ENCODE results near the gene LIPI. TPM values are rescaled to one million over a fixed set of nuclear protein-coding genes. Genes with fewer than 3 reads are reported as not detected.
"Not testable (repeated sequence)": the region's sequence is repeated elsewhere in the genome, so short reads cannot be mapped to it uniquely, and the experiment has no call there.

Gene LIPI
- total and polyA plus RNA-seq, 4 experiments from 2014 or later = not detected

GRCh38 chr21:14215971-14216641 lies 5.4 kb upstream of the LIPI start, which contains the start of gene RBM11:
Gene RBM11 (plus strand): TSS chr21:14216157. CDS start chr21:14216187, 30 bp downstream.
- Mint-ChIP-seq H3K27ac (peak within 1 kb of the TSS in 5 of 7 donors; percentile 53 to 86 (median 78)), H3K4me1 (peaks cover 2 to 10% (median 7%) of the 10 kb centered on the region in 4 donors), H3K36me3 (no peaks in the 10 kb centered on the region), H3K4me3 (peak within 1 kb of the TSS; percentile 86 to 91 (median 88)), H3K27me3 (peaks cover 2 to 15% of the 10 kb centered on the region in 2 donors), H3K9me3 (no peaks in the 10 kb centered on the region)
- peak within 1 kb of the TSS; percentile 25 to 43 for H3K4me3 ChIP-seq (ENCODE audit: low read length in 2 of 2)
- peaks cover 7% of the 10 kb centered on the region for H3K4me1 ChIP-seq (ENCODE audit: insufficient read depth, low read length)
- no peaks in the 10 kb centered on the region for H3K36me3 ChIP-seq (ENCODE audit: insufficient read depth, low read length)
- POLR2A ChIA-PET (ENCODE audit: partially characterized antibody) = interaction anchor here (1.1 kb wide), 1 partner anchor 25 kb away, joined by 4 read pairs; no protein-coding TSS in a partner anchor
- H3K27me3 ChIP-seq (ENCODE audit: insufficient read depth, low read length) = no peaks in the 10 kb centered on the region
- H3K9me3 ChIP-seq (ENCODE audit: control insufficient read depth in 1 of 2, low read length in 2 of 2) = no peaks in the 10 kb centered on the region
- CTCF ChIA-PET (ENCODE audit: partially characterized antibody) = interaction anchor here (2.1 kb wide), 1 partner anchor 37 kb away, joined by 6 read pairs; no protein-coding TSS in a partner anchor
- peak within 1 kb of the TSS; percentile 35 for H3K27ac ChIP-seq (ENCODE audit: low read depth, low read length)
- intact Hi-C loops (cut with micrococcal nuclease) = no loop called here
- peak; percentile 56 to 74 (median 72) for DNase-seq

GRCh38 chr21:14213164-14213563 lies 2.4 kb upstream of the LIPI start:
- Mint-ChIP-seq H3K4me3 (no peak overlapping the region), H3K4me1 (peaks cover 2 to 10% (median 7%) of the 10 kb centered on the region in 4 donors), H3K9me3 (no peaks in the 10 kb centered on the region), H3K27me3 (peaks cover 2 to 14% of the 10 kb centered on the region in 2 donors), H3K36me3 (no peaks in the 10 kb centered on the region), H3K27ac (no peak overlapping the region)
- CTCF ChIA-PET (ENCODE audit: partially characterized antibody) = interaction anchor here (1.3 kb wide), 1 partner anchor 40 kb away, joined by 4 read pairs; no protein-coding TSS in a partner anchor
- Histone ChIP-seq H3K4me3 (ENCODE audit: low read length in 2 of 2) (no peak overlapping the region), H3K36me3 (ENCODE audit: insufficient read depth, low read length) (no peaks in the 10 kb centered on the region), H3K9me3 (ENCODE audit: control insufficient read depth in 1 of 2, low read length in 2 of 2) (no peaks in the 10 kb centered on the region), H3K27me3 (ENCODE audit: insufficient read depth, low read length) (no peaks in the 10 kb centered on the region), H3K4me1 (ENCODE audit: insufficient read depth, low read length) (peaks cover 7% of the 10 kb centered on the region), H3K27ac (ENCODE audit: low read depth, low read length) (no peak overlapping the region)
- no peak for DNase-seq
- intact Hi-C loops (cut with micrococcal nuclease) = no loop called here
- POLR2A ChIA-PET (ENCODE audit: partially characterized antibody) = no interaction called here

GRCh38 chr21:14206222-14206621 lies 4.5 kb downstream of the LIPI start:
- CTCF ChIA-PET (ENCODE audit: partially characterized antibody) = no interaction called here
- H3K4me3 ChIP-seq (ENCODE audit: low read length in 2 of 2) = no peak overlapping the region
- Mint-ChIP-seq H3K36me3 (no peaks in the 10 kb centered on the region), H3K9me3 (peaks cover 0 to 5% (median 0%) of the 10 kb centered on the region in 8 donors), H3K27me3 (peaks cover 0 to 5% of the 10 kb centered on the region in 2 donors), H3K4me1 (no peaks in the 10 kb centered on the region), H3K27ac (no peak overlapping the region), H3K4me3 (no peak overlapping the region)
- H3K36me3 ChIP-seq (ENCODE audit: insufficient read depth, low read length) = no peaks in the 10 kb centered on the region
- H3K4me1 ChIP-seq (ENCODE audit: insufficient read depth, low read length) = no peaks in the 10 kb centered on the region
- no peaks in the 10 kb centered on the region for H3K9me3 ChIP-seq (ENCODE audit: control insufficient read depth in 1 of 2, low read length in 2 of 2)
- POLR2A ChIA-PET (ENCODE audit: partially characterized antibody) = no interaction called here
- H3K27me3 ChIP-seq (ENCODE audit: insufficient read depth, low read length) = no peaks in the 10 kb centered on the region
- DNase-seq = no peak
- intact Hi-C loops (cut with micrococcal nuclease) = no loop called here
- H3K27ac ChIP-seq (ENCODE audit: low read depth, low read length) = no peak overlapping the region

GRCh38 chr21:14166463-14167223 lies 44.1 kb downstream of the LIPI start:
- H3K9me3 ChIP-seq (ENCODE audit: control insufficient read depth in 1 of 2, low read length in 2 of 2); H3K36me3 ChIP-seq (ENCODE audit: insufficient read depth, low read length); H3K4me1 ChIP-seq (ENCODE audit: insufficient read depth, low read length); POLR2A ChIA-PET (ENCODE audit: partially characterized antibody); H3K27me3 ChIP-seq (ENCODE audit: insufficient read depth, low read length); H3K27me3 Mint-ChIP-seq; H3K4me1 Mint-ChIP-seq; H3K4me3 Mint-ChIP-seq; H3K4me3 ChIP-seq (ENCODE audit: low read length in 2 of 2); H3K27ac ChIP-seq (ENCODE audit: low read depth, low read length); intact Hi-C loops (cut with micrococcal nuclease); H3K27ac Mint-ChIP-seq; H3K36me3 Mint-ChIP-seq; CTCF ChIA-PET (ENCODE audit: partially characterized antibody): not testable (repeated sequence)
- DNase-seq = peak in 1 of 5 donors; percentile 7
- H3K9me3 Mint-ChIP-seq = peaks cover 0 to 13% (median 3%) of the 10 kb centered on the region in 8 donors

DNA sequence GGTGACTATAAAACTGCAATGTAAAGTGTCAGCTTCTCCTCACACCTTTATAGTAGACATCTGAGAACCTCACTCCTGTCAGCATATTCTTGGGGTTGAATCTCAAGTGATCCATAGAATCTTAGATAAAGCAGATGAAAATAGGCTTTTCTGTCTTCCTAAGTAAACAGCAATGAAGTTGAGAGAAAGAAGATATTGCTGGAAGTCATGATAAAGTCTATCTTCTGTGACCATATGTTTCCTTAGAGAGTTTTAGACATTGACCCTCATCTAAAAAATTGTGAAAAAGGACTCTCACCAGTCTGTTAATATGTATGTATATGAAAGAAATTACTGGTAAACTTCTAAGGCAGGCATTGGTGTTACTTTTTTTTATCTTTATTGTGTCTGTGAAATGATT lies 66.8 kb downstream of the LIPI start:
- intact Hi-C loops (cut with micrococcal nuclease) = no loop called here
- Mint-ChIP-seq H3K4me3 (no peak overlapping the region), H3K4me1 (no peaks in the 10 kb centered on the region), H3K27ac (no peak overlapping the region), H3K9me3 (no peaks in the 10 kb centered on the region), H3K27me3 (peaks cover 0 to 3% of the 10 kb centered on the region in 2 donors), H3K36me3 (no peaks in the 10 kb centered on the region)
- no peak for DNase-seq
- Histone ChIP-seq H3K4me1 (ENCODE audit: insufficient read depth, low read length) (no peaks in the 10 kb centered on the region), H3K27ac (ENCODE audit: low read depth, low read length) (no peak overlapping the region), H3K4me3 (ENCODE audit: low read length in 2 of 2) (no peak overlapping the region), H3K9me3 (ENCODE audit: control insufficient read depth in 1 of 2, low read length in 2 of 2) (no peaks in the 10 kb centered on the region), H3K36me3 (ENCODE audit: insufficient read depth, low read length) (no peaks in the 10 kb centered on the region), H3K27me3 (ENCODE audit: insufficient read depth, low read length) (no peaks in the 10 kb centered on the region)
- POLR2A ChIA-PET (ENCODE audit: partially characterized antibody) = no interaction called here
- CTCF ChIA-PET (ENCODE audit: partially characterized antibody) = no interaction called here

GRCh38 chr21:14124266-14124665 lies 86.5 kb downstream of the LIPI start:
- ChIA-PET CTCF (ENCODE audit: partially characterized antibody) (interaction anchor here (1.6 kb wide), 1 partner anchor 14 kb away, joined by 3 read pairs; no protein-coding TSS in a partner anchor), POLR2A (ENCODE audit: partially characterized antibody) (no interaction called here)
- no peaks in the 10 kb centered on the region for H3K27me3 Mint-ChIP-seq
- intact Hi-C loops (cut with micrococcal nuclease) = no loop called here
- peaks cover 3 to 9% (median 6%) of the 10 kb centered on the region in 4 donors for H3K4me1 Mint-ChIP-seq
- Histone ChIP-seq H3K4me1 (ENCODE audit: insufficient read depth, low read length) (peaks cover 9% of the 10 kb centered on the region), H3K27me3 (ENCODE audit: insufficient read depth, low read length) (no peaks in the 10 kb centered on the region), H3K4me3 (ENCODE audit: low read length in 2 of 2) (no peak overlapping the region), H3K27ac (ENCODE audit: low read depth, low read length) (no peak overlapping the region), H3K9me3 (ENCODE audit: control insufficient read depth in 1 of 2, low read length in 2 of 2) (peaks cover 0 to 5% of the 10 kb centered on the region in 2 donors), H3K36me3 (ENCODE audit: insufficient read depth, low read length) (no peaks in the 10 kb centered on the region)
- peaks cover 0 to 6% (median 4%) of the 10 kb centered on the region in 8 donors for H3K9me3 Mint-ChIP-seq
- H3K27ac Mint-ChIP-seq = no peak overlapping the region
- no peaks in the 10 kb centered on the region for H3K36me3 Mint-ChIP-seq
- DNase-seq = no peak
- no peak overlapping the region for H3K4me3 Mint-ChIP-seq

GRCh38 chr21:14121719-14122118 lies 89.0 kb downstream of the LIPI start:
- H3K27ac ChIP-seq (ENCODE audit: low read depth, low read length) = no peak overlapping the region
- no peaks in the 10 kb centered on the region for H3K27me3 ChIP-seq (ENCODE audit: insufficient read depth, low read length)
- H3K36me3 ChIP-seq (ENCODE audit: insufficient read depth, low read length) = no peaks in the 10 kb centered on the region
- Mint-ChIP-seq H3K27me3 (no peaks in the 10 kb centered on the region), H3K4me3 (peak overlapping the region in 1 of 8 donors; percentile 12), H3K9me3 (peaks cover 0 to 6% (median 3%) of the 10 kb centered on the region in 8 donors), H3K36me3 (no peaks in the 10 kb centered on the region), H3K4me1 (peaks cover 3 to 9% (median 6%) of the 10 kb centered on the region in 4 donors), H3K27ac (no peak overlapping the region)
- peaks cover 9% of the 10 kb centered on the region for H3K4me1 ChIP-seq (ENCODE audit: insufficient read depth, low read length)
- peaks cover 0 to 5% of the 10 kb centered on the region in 2 donors for H3K9me3 ChIP-seq (ENCODE audit: control insufficient read depth in 1 of 2, low read length in 2 of 2)
- no peak overlapping the region for H3K4me3 ChIP-seq (ENCODE audit: low read length in 2 of 2)
- ChIA-PET CTCF (ENCODE audit: partially characterized antibody) (no interaction called here), POLR2A (ENCODE audit: partially characterized antibody) (no interaction called here)
- no peak for DNase-seq
- intact Hi-C loops (cut with micrococcal nuclease) = no loop called here

Data from CD4-positive, alpha-beta memory T cell (primary cell).